Measurements from ENCODE around the gene PUM2. TPM values are rescaled to one million over a fixed set of nuclear protein-coding genes. Genes with fewer than 3 reads are reported as not detected.
A peak's percentile ranks its signal among the peaks of the same experiment; 100 is the strongest.

Gene PUM2
- total and polyA plus RNA-seq, 2 of the 13 experiments (the other 11 are each of a cell fraction or from before 2014, with no cell fraction given) = 69.6 to 69.8 TPM

- TF ChIP-seq HDAC2 (CRISPR knock-in tag; IDR thresholded peaks at IDR 0.05) = peak; percentile 99
- peak; percentile 73; the same call in 1 of the 2 replicates for TF ChIP-seq CSRNP1 (CRISPR knock-in tag; IDR thresholded peaks at IDR 0.05)
- TF ChIP-seq MLLT10 (CRISPR knock-in tag; IDR thresholded peaks at IDR 0.05) = no peak
- no peak for TF ChIP-seq MLXIP (CRISPR knock-in tag; IDR thresholded peaks at IDR 0.05; ENCODE audit: borderline replicate concordance)
- no peak; the same call in 1 of the 2 replicates for TF ChIP-seq ZSCAN5A (CRISPR knock-in tag; IDR thresholded peaks at IDR 0.05; ENCODE audit: borderline replicate concordance)
- TF ChIP-seq KMT2A (CRISPR knock-in tag; IDR thresholded peaks at IDR 0.05) = peak; percentile 52
- no peak for TF ChIP-seq ZNF232 (CRISPR knock-in tag; IDR thresholded peaks at IDR 0.05; ENCODE audit: borderline replicate concordance)
- peak; percentile 79 for TF ChIP-seq ZFY (CRISPR knock-in tag; IDR thresholded peaks at IDR 0.05)
- peak; percentile 40; the same call in 1 of the 2 replicates for TF ChIP-seq ZKSCAN5 (CRISPR knock-in tag; IDR thresholded peaks at IDR 0.05)
- TF ChIP-seq ZNF17 (CRISPR knock-in tag; IDR thresholded peaks at IDR 0.05) = no peak
- TF ChIP-seq TBX2 (CRISPR knock-in tag; IDR thresholded peaks at IDR 0.05; ENCODE audit: borderline replicate concordance) = peak; percentile 88
- TF ChIP-seq CREB1 (IDR thresholded peaks at IDR 0.05) = peak; percentile 71
- TF ChIP-seq CREB1 (CRISPR knock-in tag; IDR thresholded peaks at IDR 0.05) = no peak; the same call in 1 of the 2 replicates
- no peak for TF ChIP-seq NONO (IDR thresholded peaks at IDR 0.05)
- TF ChIP-seq NONO (CRISPR knock-in tag; conservative IDR thresholded peaks at IDR 0.05) = peak; percentile 98
- 0 out of 2 replicates have a peak, but pooled peaks have one; percentile 76 for TF ChIP-seq ZNF431 (CRISPR knock-in tag; IDR thresholded peaks at IDR 0.05; ENCODE audit: borderline replicate concordance, low read depth)
- no peak for TF ChIP-seq ZNF547 (CRISPR knock-in tag; IDR thresholded peaks at IDR 0.05)
- TF ChIP-seq KLF13 (CRISPR knock-in tag; IDR thresholded peaks at IDR 0.05) = no peak
- TF ChIP-seq DPF2 (CRISPR knock-in tag; IDR thresholded peaks at IDR 0.05; ENCODE audit: borderline replicate concordance, low read depth) = peak; percentile 95
- TF ChIP-seq KDM5B (CRISPR knock-in tag; IDR thresholded peaks at IDR 0.05; ENCODE audit: borderline replicate concordance) = 0 out of 2 replicates have a peak, but pooled peaks have one; percentile 40
- TF ChIP-seq PBX3 (CRISPR knock-in tag; IDR thresholded peaks at IDR 0.05; ENCODE audit: borderline replicate concordance) = no peak
- TF ChIP-seq ZNF337 (CRISPR knock-in tag; IDR thresholded peaks at IDR 0.05; ENCODE audit: borderline replicate concordance, low read depth) = peak; percentile 60; the same call in 1 of the 2 replicates
These were observed 135.2 kb downstream of the PUM2 start (continued) for GRCh38 chr2:20215183-20216040.
